K562 (cell line): ENCODE measurements around the gene RNF39. TPM values are rescaled to one million over a fixed set of nuclear protein-coding genes. Genes with fewer than 3 reads are reported as not detected.

ENCODE experiments used
- BCLAF1 ChIP-seq, 2 experiments: fragments of 450-650 bp in 1 of 2; IDR thresholded peaks; 2 replicates each; pipeline ENCODE4 v1.6.1; 2011 to 2017; ENCODE audit warnings: low read depth in 2 of 2, antibody characterized with exemption in 1 of 2, borderline replicate concordance in 1 of 2, low read length in 1 of 2, mild to moderate bottlenecking in 1 of 2, mixed read lengths in 1 of 2; ENCODE audit not compliant: control insufficient read depth in 1 of 2
- DPF2 ChIP-seq: fragments of 450-650 bp; IDR thresholded peaks from 2 replicates; pipeline ENCODE4 v1.6.1; 2016
- FOXO4 ChIP-seq: fragments of 450-650 bp; formaldehyde crosslinking; IDR thresholded peaks from 2 replicates; pipeline ENCODE4 v1.4.0; 2020; ENCODE audit warnings: mild to moderate bottlenecking, moderate library complexity
- IRF2 ChIP-seq: sonication (generic); formaldehyde crosslinking; IDR thresholded peaks from 2 replicates; pipeline ENCODE4 v1.8.1; 2022; ENCODE audit warnings: mild to moderate bottlenecking, missing genetic modification reagents
- NFXL1 ChIP-seq: fragments of 450-650 bp; formaldehyde crosslinking; IDR thresholded peaks from 2 replicates; pipeline ENCODE4 v1.4.0; 2021; ENCODE audit warnings: mild to moderate bottlenecking
- NRF1 ChIP-seq, 2 experiments: fragments of 450-650 bp; IDR thresholded peaks in 1 of 2; conservative IDR thresholded peaks in 1 of 2; 2 replicates each; pipeline ENCODE4 v1.6.1; 2014; ENCODE audit warnings: mild to moderate bottlenecking in 2 of 2
- PPARD ChIP-seq: fragments of 250-450 bp; sonication (Bioruptor Pico); IDR thresholded peaks from 2 replicates; pipeline ENCODE4 v1.8.0; 2022; ENCODE audit warnings: inconsistent platforms, mild to moderate bottlenecking, moderate library complexity
- PURB ChIP-seq: sonication (generic); formaldehyde crosslinking; IDR thresholded peaks from 2 replicates; pipeline ENCODE4 v1.9.0; 2021; ENCODE audit warnings: low read depth, mild to moderate bottlenecking, missing genetic modification reagents
- SRSF9 ChIP-seq: fragments of 200-400 bp; formaldehyde crosslinking; IDR thresholded peaks from 2 replicates; pipeline ENCODE4 v1.6.1; 2017; ENCODE audit warnings: low read depth, low read length, borderline replicate concordance
- TAL1 ChIP-seq: fragments of 450-650 bp; IDR thresholded peaks from 2 replicates; pipeline ENCODE4 v1.6.1; 2016; ENCODE audit warnings: mild to moderate bottlenecking
- USF1 ChIP-seq: sonication (generic); formaldehyde crosslinking; IDR thresholded peaks from 2 replicates; pipeline ENCODE4 v1.9.0; 2022; ENCODE audit warnings: mild to moderate bottlenecking, missing genetic modification reagents
- ZBTB9 ChIP-seq: fragments of 450-650 bp; formaldehyde crosslinking; IDR thresholded peaks from 2 replicates; pipeline ENCODE4 v1.4.0; 2020; ENCODE audit warnings: mild to moderate bottlenecking, moderate library complexity
- ZNF282 ChIP-seq: sonication (generic); formaldehyde crosslinking; IDR thresholded peaks from 2 replicates; pipeline ENCODE4 v1.8.1; 2023; ENCODE audit warnings: missing genetic modification reagents
- ZNF347 ChIP-seq: fragments of 450-650 bp; formaldehyde crosslinking; IDR thresholded peaks from 2 replicates; pipeline ENCODE4 v1.4.0; 2020; ENCODE audit warnings: low read depth, mild to moderate bottlenecking, moderate library complexity
- ZNF395 ChIP-seq: fragments of 200-800 bp; sonication (Bioruptor generic); IDR thresholded peaks from 2 replicates; pipeline ENCODE4 v1.6.1; 2017; ENCODE audit warnings: missing genetic modification characterization, missing compliant biosample characterization
- ZNF436 ChIP-seq: fragments of 250-450, 450-650 bp; sonication (Bioruptor Pico); formaldehyde crosslinking; IDR thresholded peaks from 2 replicates; pipeline ENCODE4 v1.7.0; 2020; ENCODE audit warnings: mild to moderate bottlenecking
- polyA plus RNA-seq, 8 experiments: library from polyadenylated mRNA; depleted of rRNA in 4 of 8; stranded (reverse) in 5 of 8; unstranded in 3 of 8; fragments of >200 nt; fragmentation: Nextera tagmentation in 2 of 8; fragmentation: Illumina TruSeq in 1 of 8; extraction: Ambion mirVana in 2 of 8; extraction: Trizol in 1 of 8; gene quantifications; 2 replicates each; pipeline versions ENCODE4 v1.2.1 to v1.2.3, GENCODE V29; 2011 to 2014; ENCODE audit warnings: inconsistent platforms in 1 of 8, missing spikeins in 1 of 8
- total RNA-seq, 7 experiments: library from RNA; depleted of rRNA in 6 of 7; stranded (reverse); fragments of >200 nt in 6 of 7; fragmentation: Illumina TruSeq in 2 of 7; extraction: Trizol in 2 of 7; gene quantifications; 2 replicates each; pipeline versions ENCODE4 v1.2.1 to v1.2.3, GENCODE V29; 2011 to 2021; ENCODE audit warnings: low replicate concordance in 1 of 7

Gene RNF39
- total and polyA plus RNA-seq, 9 of the 15 experiments (the other 6 are each of a cell fraction or from before 2014, with no cell fraction given) = not detected

- TF ChIP-seq BCLAF1 (IDR thresholded peaks at IDR 0.05; ENCODE audit: borderline replicate concordance in 1 of 2, control insufficient read depth in 1 of 2, low read depth in 2 of 2, low read length in 1 of 2) (peak in 1 of 2 experiments; percentile 96; a peak in 2 of 4 replicates), FOXO4 (CRISPR knock-in tag) (no peak), PURB (CRISPR knock-in tag) (no peak), ZNF395 (peak; percentile 89), NRF1 (conservative IDR thresholded peaks at IDR 0.05 in 1 of 2, IDR thresholded peaks at IDR 0.05 in 1 of 2) (peak; percentile 98), ZNF282 (no peak), ZNF347 (CRISPR knock-in tag) (no peak), ZNF436 (CRISPR knock-in tag) (no peak), TAL1 (no peak), USF1 (peak; percentile 40; the same call in 1 of the 2 replicates), NFXL1 (no peak), SRSF9 (no peak), DPF2 (peak; percentile 33; the same call in 1 of the 2 replicates), PPARD (CRISPR knock-in tag) (no peak), ZBTB9 (peak; percentile 67; the same call in 1 of the 2 replicates), IRF2 (no peak)
Observed at GRCh38 chr6:30066577-30067459, 8.8 kb downstream of the RNF39 start, which contains the start of gene PPP1R11 (continued).
